Measurements from ENCODE around the gene MCC. TPM values are rescaled to one million over a fixed set of nuclear protein-coding genes. Genes with fewer than 3 reads are reported as not detected.

Gene MCC
- total RNA-seq, 1 donor from 2014 or later, result 10.1 TPM

GRCh38 chr5:113060408-113061025 lies 427.7 kb downstream of the MCC start:
- DNase-seq (ENCODE audit: low read depth in 2 of 2), result no peak

DNA sequence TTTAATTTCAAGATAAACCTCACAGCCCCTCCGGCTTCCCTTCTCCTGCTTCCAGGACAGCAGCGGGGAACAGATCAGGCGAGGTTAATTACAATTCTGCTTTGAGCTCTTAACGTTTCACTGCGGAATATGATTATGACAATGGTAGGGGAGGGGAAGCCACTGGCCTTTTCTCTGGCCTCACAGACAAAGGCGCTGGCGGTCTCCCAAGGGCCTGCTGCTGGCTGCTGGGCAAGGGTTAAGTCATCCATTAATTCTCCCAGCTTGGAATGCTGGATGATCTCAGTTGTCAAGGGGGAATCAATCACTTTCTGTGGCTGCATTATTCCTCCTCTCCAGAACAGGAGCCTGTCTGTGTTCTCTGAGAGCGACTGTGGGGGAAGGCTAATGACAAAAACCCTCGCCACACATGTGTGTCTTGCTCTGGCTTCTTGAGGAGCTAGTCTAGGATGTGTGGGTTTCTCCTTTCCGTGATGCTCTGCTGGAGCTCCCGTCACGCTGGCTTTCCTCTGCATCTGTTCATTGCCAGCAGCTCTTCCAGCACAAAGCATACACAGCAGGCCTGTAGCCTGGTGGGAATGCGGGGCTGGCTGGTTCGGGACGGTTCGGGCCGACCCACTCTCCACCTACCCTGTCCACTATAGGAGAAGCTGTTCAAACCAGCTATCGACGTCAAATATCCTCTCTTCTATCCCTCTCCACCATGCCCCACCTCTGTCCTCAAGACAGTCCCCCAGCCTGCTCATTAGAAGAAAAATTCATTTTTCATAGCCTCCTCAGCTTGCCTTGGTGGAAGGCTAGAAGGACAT lies 428.8 kb downstream of the MCC start:
- peak in 1 of 2 donors; percentile 73 for DNase-seq (ENCODE audit: low read depth in 2 of 2)

DNA sequence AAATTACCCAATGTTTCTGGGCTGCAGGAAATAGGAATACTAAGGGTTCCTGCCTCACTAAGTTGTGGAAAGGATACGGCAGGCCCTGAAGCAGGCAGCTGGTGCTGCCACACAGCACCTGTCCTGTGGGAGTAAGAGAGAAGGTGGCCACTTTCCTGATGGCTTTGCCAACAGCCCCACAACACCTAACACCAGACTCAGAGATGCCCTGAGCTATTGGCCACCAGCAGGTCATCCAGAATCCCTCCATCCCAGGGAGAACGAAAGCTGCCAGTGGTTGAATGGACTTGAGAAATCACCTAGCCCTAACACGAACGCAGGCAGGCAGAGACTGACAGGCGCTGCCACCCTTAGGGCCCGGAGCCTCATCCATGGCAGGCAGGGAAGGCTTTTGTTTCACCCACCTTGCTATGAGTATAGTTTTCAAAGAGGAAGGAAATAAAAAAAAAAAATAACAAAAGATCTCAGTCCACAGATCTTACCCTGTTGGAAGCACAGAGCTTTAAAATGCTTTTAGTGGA lies 429.5 kb downstream of the MCC start:
- DNase-seq (ENCODE audit: low read depth in 2 of 2), result peak in 1 of 2 donors; percentile 26

DNA sequence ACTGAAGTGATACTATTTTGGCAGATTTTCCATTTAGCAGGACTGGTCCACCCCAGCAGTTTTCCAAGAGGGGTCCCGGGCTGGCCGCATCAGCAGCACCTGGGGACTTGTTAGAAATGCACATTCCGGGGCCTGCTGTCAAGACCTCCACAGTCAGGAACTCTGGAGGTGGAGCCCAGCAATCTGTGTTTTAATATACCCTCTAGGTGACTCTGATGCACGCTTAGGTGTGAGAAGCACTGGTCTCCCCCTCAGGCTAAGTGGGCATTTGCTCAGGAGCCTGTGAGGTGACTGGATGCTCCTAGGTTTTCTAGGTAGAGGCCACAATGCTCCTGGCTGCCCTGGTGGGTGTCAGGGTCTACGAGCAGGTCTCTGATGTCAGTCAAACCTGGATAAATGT lies 430.0 kb downstream of the MCC start:
- DNase-seq (ENCODE audit: low read depth in 2 of 2), result no peak

DNA sequence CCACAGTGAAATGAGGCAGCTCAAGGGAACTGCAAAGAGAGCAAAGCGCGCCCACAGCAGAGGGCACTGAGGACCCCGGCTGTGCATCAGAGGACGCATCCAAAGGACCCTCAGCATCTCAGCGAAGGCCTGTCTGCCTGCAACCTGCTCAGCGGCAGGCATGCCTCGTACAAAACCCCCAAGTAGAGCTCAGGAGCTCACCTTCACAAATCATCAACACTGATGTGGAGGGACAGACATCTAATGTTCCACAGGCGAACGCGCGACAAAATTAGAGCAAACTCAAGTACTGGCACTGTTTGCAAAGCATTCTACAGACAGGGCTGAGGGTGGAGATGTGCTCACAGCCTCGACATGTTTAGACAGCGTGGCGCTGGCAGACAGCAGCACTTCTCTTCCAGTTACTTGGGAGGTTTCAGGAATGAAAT lies 430.7 kb downstream of the MCC start:
- DNase-seq (ENCODE audit: low read depth in 2 of 2), result no peak

- no peak for DNase-seq (ENCODE audit: low read depth in 2 of 2)
These were observed 431.3 kb downstream of the MCC start for GRCh38 chr5:113056988-113057387.

DNA sequence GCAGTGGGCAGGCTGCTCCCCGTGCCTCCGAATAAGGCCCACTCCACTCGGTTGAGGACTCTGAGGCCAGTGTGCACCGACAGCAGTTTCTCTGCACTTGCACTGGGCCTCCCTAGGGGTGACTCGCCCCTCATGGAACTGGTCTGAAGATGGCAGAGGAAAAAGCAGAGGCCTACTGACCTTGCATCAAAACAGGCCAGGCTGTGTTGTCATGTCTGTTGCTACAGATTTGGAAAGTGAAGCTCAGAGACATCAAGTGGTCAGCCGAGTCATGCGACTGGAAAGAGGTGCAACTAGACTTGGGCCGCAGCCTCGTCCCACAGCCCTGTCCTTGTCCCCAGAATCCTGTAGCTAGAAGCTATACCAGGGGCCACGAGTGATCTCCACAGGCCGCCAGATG lies 433.4 kb downstream of the MCC start:
- no peak for DNase-seq (ENCODE audit: low read depth in 2 of 2)

- no peak for DNase-seq (ENCODE audit: low read depth in 2 of 2)
These were observed 434.7 kb downstream of the MCC start for GRCh38 chr5:113053511-113053995.

DNA sequence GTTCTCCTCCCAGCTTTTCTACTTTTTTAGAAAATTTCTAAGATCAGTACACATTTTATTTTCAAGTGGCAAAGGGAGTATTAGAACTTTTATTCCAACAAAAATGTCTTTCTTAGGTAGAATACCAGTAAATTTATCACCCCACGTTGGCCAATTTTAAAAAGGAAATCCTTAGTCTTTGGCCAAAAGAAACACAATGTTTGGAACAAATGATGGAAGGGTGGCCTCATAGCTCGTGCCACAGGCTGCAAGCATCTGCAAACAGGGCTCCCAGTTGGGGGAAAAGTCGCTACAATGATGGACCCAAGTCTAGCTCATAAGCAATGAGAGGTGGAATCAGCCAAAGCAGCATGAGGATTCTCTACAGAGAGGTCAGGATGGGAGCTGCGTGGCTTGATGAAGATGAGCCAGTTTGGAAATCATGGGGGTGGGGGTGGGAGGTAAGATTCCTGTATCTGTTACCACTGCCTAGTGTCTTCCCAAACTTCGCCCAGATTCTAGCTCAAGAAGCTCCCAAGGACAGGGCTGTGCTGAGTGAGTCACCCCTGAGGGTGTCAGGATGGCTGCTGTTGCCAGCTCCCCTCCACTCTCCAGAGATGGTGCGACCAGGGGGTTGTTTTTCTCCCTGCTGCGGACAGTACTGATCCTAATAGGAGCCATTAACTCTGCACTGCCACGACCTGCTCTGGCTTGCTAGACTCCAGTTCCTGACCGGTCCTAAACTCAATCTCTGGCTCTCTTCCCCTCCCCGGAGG lies 436.0 kb downstream of the MCC start:
- DNase-seq (ENCODE audit: low read depth in 2 of 2), result peak; percentile 54 to 60

GRCh38 chr5:113050721-113051382 lies 437.4 kb downstream of the MCC start:
- peak; percentile 66 to 78 for DNase-seq (ENCODE audit: low read depth in 2 of 2)

DNA sequence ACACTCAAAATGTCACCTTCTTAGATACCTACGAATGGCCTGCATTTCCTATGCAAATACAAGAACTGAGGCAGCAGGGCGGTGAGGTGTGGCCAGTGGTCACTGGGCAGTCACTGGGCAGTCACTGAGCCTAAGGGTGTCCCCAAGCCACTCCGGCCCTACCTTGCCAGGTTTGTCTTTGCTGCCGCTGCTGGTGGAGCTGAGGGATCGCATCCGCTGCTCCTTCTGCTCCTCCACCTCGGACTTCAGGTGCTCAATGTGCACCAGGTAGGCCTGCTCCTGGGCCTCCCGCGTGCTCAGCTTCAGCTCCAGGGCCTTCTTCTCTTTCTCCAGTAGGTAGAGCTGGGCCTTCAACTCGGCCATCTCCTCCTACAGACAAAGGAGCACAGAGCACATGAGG lies 439.3 kb downstream of the MCC start:
- DNase-seq (ENCODE audit: low read depth in 2 of 2), result no peak

- DNase-seq (ENCODE audit: low read depth in 2 of 2), result peak in 1 of 2 donors; percentile 32
These were observed 440.3 kb downstream of the MCC start for GRCh38 chr5:113047733-113048652.

GRCh38 chr5:113047234-113047633 lies 441.0 kb downstream of the MCC start:
- no peak for DNase-seq (ENCODE audit: low read depth in 2 of 2)

GRCh38 chr5:113044776-113045465 lies 443.3 kb downstream of the MCC start:
- DNase-seq (ENCODE audit: low read depth in 2 of 2), result no peak

DNA sequence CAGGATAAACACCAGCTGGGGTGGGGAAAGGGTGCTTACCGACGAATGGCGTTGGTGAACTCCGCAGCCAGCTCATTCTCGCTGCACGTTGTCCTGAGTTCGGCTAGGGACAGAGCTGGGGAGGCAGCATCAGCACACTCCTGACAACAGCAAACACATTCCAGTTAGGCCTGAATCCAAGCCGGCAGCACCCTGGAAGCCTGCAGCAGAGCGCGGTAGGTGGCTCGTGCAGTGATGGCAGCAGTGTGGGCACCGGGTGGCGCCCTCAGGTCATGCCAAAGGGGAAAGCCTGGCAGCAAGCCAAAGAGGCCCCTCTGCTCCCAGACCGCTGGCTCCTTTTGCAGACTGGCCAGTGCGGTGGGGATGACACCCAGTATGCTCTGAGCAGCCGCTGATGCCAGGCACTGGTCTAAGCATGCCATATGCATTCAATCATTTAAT lies 444.7 kb downstream of the MCC start:
- DNase-seq (ENCODE audit: low read depth in 2 of 2), result peak in 1 of 2 donors; percentile 9

GRCh38 chr5:113042491-113043243 lies 445.6 kb downstream of the MCC start:
- DNase-seq (ENCODE audit: low read depth in 2 of 2), result no peak

DNA sequence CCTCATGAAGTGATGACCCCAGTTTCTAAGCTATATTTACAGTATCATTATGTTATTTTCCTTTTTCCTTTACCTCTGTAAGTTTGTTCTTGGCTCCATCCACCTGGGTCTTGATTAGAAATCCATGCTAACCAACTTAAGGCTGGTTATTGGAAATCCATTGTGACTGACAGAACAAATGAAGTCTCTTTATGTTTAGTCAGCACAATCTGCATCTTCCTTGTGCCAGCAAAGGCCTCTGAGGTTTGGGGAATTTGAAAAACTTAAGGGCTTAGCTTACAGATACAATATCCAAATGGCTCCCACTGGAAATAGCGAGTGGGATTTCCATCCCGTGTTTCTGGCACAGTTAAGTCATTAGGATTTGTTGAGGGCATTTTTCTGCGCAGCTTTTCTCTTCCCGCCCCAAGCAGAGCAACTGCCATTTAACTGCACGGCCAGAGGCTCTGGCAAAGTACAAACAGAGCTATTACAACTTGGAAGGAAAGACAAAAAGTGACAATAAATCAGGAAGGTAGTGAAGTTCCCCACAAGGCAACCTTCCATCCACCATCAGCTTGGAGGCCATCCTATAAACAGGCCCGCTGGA lies 447.5 kb downstream of the MCC start:
- DNase-seq (ENCODE audit: low read depth in 2 of 2), result no peak

- DNase-seq (ENCODE audit: low read depth in 2 of 2), result peak; percentile 22 to 27
These were observed 448.3 kb downstream of the MCC start for GRCh38 chr5:113039934-113040285.
